Upper lobe of left lung (tissue), 4 donors: ENCODE data around the gene IL17D.

Experiments used
- EP300 ChIP-seq, 4 donors: sonication (generic); formaldehyde crosslinking; IDR thresholded peaks; one replicate each; pipeline ENCODE4 v1.5.1; 2017; ENCODE audit warnings: antibody characterized with exemption in 4 of 4, control low read depth in 2 of 4
- POLR2A ChIP-seq, 4 donors: fragments of 450-650 bp; IDR thresholded peaks; one replicate each; pipeline ENCODE4 v1.5.1; 2016 to 2017; ENCODE audit warnings: antibody characterized with exemption in 4 of 4, mild to moderate bottlenecking in 2 of 4
- POLR2AphosphoS5 ChIP-seq, 2 donors: sonication (generic); formaldehyde crosslinking; IDR thresholded peaks; one replicate each; pipeline ENCODE4 v1.5.1; 2017; ENCODE audit warnings: antibody characterized with exemption in 2 of 2
- TF ChIP-seq, protein P1 (sequence below), 6 experiments: fragments of 450-650 bp in 4 of 6; fragments of 200-600 bp in 2 of 6; sonication (generic) in 2 of 6; IDR thresholded peaks; one replicate each; pipeline ENCODE4 v1.5.1; 2016 to 2019; ENCODE audit warnings: antibody characterized with exemption in 6 of 6

DNA sequence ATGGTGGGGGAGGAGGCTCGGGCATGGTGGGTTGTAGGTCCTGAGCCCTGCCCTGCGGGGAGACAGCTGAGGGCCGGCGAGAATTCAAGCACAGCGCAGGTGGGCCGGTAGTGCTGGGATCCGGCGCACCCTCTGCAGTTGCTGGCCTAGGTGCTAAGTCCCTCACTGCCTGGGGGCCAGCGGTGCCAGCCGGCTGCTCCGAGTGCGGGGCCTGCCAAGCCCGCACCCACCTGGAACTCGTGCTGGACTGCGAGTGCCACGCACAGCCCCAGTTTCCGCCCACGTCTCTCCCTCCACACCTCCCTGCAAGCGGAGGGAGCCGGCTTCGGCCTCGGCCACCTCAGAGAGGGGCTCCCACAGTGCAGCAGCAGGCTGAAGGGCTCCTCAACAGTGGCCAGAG is 36.5 kb downstream of the IL17D start:
- TF ChIP-seq, protein P1, sequence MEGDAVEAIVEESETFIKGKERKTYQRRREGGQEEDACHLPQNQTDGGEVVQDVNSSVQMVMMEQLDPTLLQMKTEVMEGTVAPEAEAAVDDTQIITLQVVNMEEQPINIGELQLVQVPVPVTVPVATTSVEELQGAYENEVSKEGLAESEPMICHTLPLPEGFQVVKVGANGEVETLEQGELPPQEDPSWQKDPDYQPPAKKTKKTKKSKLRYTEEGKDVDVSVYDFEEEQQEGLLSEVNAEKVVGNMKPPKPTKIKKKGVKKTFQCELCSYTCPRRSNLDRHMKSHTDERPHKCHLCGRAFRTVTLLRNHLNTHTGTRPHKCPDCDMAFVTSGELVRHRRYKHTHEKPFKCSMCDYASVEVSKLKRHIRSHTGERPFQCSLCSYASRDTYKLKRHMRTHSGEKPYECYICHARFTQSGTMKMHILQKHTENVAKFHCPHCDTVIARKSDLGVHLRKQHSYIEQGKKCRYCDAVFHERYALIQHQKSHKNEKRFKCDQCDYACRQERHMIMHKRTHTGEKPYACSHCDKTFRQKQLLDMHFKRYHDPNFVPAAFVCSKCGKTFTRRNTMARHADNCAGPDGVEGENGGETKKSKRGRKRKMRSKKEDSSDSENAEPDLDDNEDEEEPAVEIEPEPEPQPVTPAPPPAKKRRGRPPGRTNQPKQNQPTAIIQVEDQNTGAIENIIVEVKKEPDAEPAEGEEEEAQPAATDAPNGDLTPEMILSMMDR (IDR thresholded peaks at IDR 0.05) = no peak
- TF ChIP-seq POLR2A (IDR thresholded peaks at IDR 0.05) (no peak), POLR2AphosphoS5 (IDR thresholded peaks at IDR 0.05) (no peak), EP300 (IDR thresholded peaks at IDR 0.05) (no peak)
